Cardiac muscle cell (in vitro differentiated cells and primary cell): ENCODE data around the gene DMPK. TPM values are rescaled to one million over a fixed set of nuclear protein-coding genes. Genes with fewer than 3 reads are reported as not detected.

Experiments
- DNase-seq, 2 donors: peaks; one replicate each; pipeline versions ENCODE4 v3.0.0 to v3.0.0-alpha.2; 2010 to 2017; ENCODE audit warnings: low read depth in 1 of 2, low spot score in 1 of 2
- H3K27ac ChIP-seq: fragments of 200-600 bp; sonication (generic); 2 replicates; pipeline ENCODE4 v1.5.1; 2016
- H3K27me3 ChIP-seq: fragments of 200-600 bp; sonication (generic); 2 replicates; pipeline ENCODE4 v1.6.0; 2016; ENCODE audit warnings: control low read depth
- H3K36me3 ChIP-seq: fragments of 200-600 bp; sonication (generic); 2 replicates; pipeline ENCODE4 v1.5.1; 2016; ENCODE audit warnings: control low read depth
- H3K4me1 ChIP-seq: fragments of 200-600 bp; sonication (generic); 2 replicates; pipeline ENCODE4 v1.8.1; 2017; ENCODE audit warnings: low read depth, mild to moderate bottlenecking, mixed run types
- H3K4me3 ChIP-seq: fragments of 200-600 bp; sonication (generic); 2 replicates; pipeline ENCODE4 v1.5.1; 2016; ENCODE audit warnings: mild to moderate bottlenecking
- H3K9me3 ChIP-seq: fragments of 200-600 bp; sonication (generic); 2 replicates; pipeline ENCODE4 v1.5.1; 2017; ENCODE audit warnings: low read depth, mild to moderate bottlenecking, control low read depth
- CTCF ChIP-seq: IDR thresholded peaks from 2 replicates; pipeline ENCODE4 v1.5.1; 2012; ENCODE audit warnings: low read depth, mild to moderate bottlenecking, low read length
- polyA plus RNA-seq: library from polyadenylated mRNA; unstranded; fragments of >200 nt; fragmentation: Nextera tagmentation; extraction: Ambion mirVana; gene quantifications from 2 replicates; pipeline ENCODE4 v1.2.1, GENCODE V29; 2016
- total RNA-seq: library from RNA; depleted of rRNA; stranded (reverse); fragments of >200 nt; gene quantifications from 2 replicates; pipeline ENCODE4 v1.2.3, GENCODE V29; 2016

DMPK gene
- total and polyA plus RNA-seq, 2 experiments from 2014 or later = 98.7 to 142 TPM

DNA sequence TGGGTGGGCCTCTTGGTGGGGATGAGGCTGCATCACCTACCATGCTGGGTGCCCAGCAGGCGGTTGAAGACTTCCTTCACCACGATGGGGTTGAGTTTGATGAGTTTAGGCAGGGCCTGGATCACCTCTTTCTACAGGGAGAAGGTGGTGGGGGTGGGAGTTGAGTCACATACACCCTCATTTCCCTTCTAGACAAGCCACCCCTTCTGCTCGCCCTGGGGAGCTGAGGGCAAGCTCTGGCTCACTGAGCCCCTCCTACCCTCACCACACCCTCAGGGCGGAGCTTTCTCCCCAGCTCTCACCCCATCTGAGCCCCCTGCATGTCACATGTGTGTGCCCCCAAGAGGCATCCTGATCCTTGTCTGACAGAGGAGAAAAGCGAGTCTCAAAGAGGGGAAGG is 40.4 kb upstream of the DMPK start:
- H3K4me1 ChIP-seq = peaks cover 2% of the 10 kb centered on the region
- H3K27me3 ChIP-seq = no peaks in the 10 kb centered on the region
- DNase-seq = no peak
- no peak overlapping the region for H3K27ac ChIP-seq
- H3K4me3 ChIP-seq = no peak overlapping the region
- peaks cover 16% of the 10 kb centered on the region for H3K36me3 ChIP-seq
- no peaks in the 10 kb centered on the region for H3K9me3 ChIP-seq
- TF ChIP-seq CTCF = no peak

DNA sequence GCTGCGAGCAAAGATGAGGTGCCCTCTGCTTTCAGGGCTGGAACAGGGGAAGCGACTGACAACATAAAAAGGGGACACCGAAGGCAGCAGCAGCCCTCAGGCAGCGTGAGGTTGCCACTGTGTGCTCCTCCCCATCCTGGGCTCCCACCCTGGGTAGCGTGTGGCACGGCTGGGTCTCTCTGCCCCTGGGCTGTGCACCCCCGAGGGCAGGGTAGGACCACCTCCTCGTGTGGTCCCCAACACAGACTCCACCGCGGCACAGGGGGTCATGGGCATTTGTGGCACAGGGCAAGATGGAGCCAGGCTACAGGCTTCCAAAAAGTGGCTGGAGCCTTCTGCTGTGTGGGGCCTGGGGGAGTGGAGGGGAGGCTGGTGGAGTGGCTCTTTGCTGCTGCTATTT is 39.3 kb upstream of the DMPK start:
- no peak for DNase-seq
- Histone ChIP-seq H3K4me3 (no peak overlapping the region), H3K27ac (no peak overlapping the region), H3K4me1 (peaks cover 9% of the 10 kb centered on the region), H3K36me3 (peaks cover 11% of the 10 kb centered on the region), H3K27me3 (no peaks in the 10 kb centered on the region), H3K9me3 (no peaks in the 10 kb centered on the region)
- TF ChIP-seq CTCF = no peak

GRCh38 chr19:45821103-45821521 is 38.8 kb upstream of the DMPK start:
- Histone ChIP-seq H3K27ac (peak overlapping the region; percentile 21), H3K27me3 (no peaks in the 10 kb centered on the region), H3K4me1 (peaks cover 10% of the 10 kb centered on the region), H3K4me3 (no peak overlapping the region), H3K36me3 (peaks cover 10% of the 10 kb centered on the region), H3K9me3 (no peaks in the 10 kb centered on the region)
- no peak for TF ChIP-seq CTCF
- DNase-seq = no peak

- Histone ChIP-seq H3K36me3 (peaks cover 10% of the 10 kb centered on the region), H3K27me3 (no peaks in the 10 kb centered on the region), H3K9me3 (no peaks in the 10 kb centered on the region), H3K4me3 (no peak overlapping the region), H3K27ac (peak overlapping the region; percentile 21), H3K4me1 (peaks cover 10% of the 10 kb centered on the region)
- no peak for DNase-seq
- no peak for TF ChIP-seq CTCF
Measured at GRCh38 chr19:45820413-45821102, 38.3 kb upstream of the DMPK start.

DNA sequence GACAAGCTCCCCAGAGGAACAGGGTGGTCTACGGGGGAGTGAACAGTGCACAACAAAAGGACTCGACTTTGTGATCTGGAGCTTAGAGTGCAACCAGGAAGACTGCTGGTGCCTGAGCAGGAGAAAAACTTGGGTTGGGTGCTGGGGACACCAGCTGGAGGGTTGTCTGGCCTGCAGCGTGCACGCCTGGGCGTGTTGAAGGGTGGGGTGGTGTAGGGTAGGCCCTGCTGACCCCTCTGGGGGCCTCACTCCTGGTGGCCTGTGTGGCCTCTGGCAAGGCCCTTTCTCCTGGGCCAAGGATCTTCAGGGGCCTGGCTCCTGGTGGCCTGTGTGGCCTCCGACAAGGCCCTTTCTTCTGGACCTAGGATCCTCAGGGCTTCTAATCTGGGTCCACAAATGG is 37.5 kb upstream of the DMPK start:
- no peak for DNase-seq
- H3K9me3 ChIP-seq = no peaks in the 10 kb centered on the region

More for the DNA sequence above, 37.5 kb upstream of the DMPK start:
- no peak overlapping the region for H3K27ac ChIP-seq
- peaks cover 12% of the 10 kb centered on the region for H3K4me1 ChIP-seq
- no peak for TF ChIP-seq CTCF
- no peaks in the 10 kb centered on the region for H3K27me3 ChIP-seq
- H3K4me3 ChIP-seq = no peak overlapping the region
- peaks cover 10% of the 10 kb centered on the region for H3K36me3 ChIP-seq
